ENCODE results near the gene CITED2. TPM values are rescaled to one million over a fixed set of nuclear protein-coding genes. Genes with fewer than 3 reads are reported as not detected.

The CITED2 gene
- total RNA-seq (2014; rRNA removed) (51.4 and 54.2 TPM in 2 replicates), Bru-seq, nascent RNA (percentile 94 among the genes with signal in this experiment), BruChase-seq, experiment 1, labeled RNA remaining after a 6-hour chase (percentile 83 among the genes with signal in this experiment), BruChase-seq, experiment 2, labeled RNA remaining after a 2-hour chase (percentile 97 among the genes with signal in this experiment)
- long read RNA-seq, transcript CITED2-201 (2 exons, 2,354 nt) = major isoform, 9 of 12 reads
- long read RNA-seq, partial matches to known transcripts = 0 of 12 reads
- long read RNA-seq, other reads (novel, unspliced or antisense) = 3 of 12 reads

- H3K4me2 ChIP-seq (ENCODE audit: low read length) = peak within 1 kb of the TSS; percentile 95
- H3K4me3 ChIP-seq (ENCODE audit: low read length) = peak within 1 kb of the TSS; percentile 91
- H4K20me1 ChIP-seq (ENCODE audit: low read length) = peaks cover 18% of the 10 kb centered on the region
- no peaks in the 10 kb centered on the region for H3F3A ChIP-seq (ENCODE audit: low read length, unreplicated experiment)
- POLR2A ChIA-PET (ENCODE audit: unreplicated experiment) = interaction anchor here (0.5 to 1.4 kb wide), 15 partner anchors 49 to 1952 kb away, joined by 3 to 9 read pairs (median 4); no protein-coding TSS in a partner anchor
- TF ChIP-seq EZH2phosphoT487 (IDR thresholded peaks at IDR 0.05; ENCODE audit: borderline replicate concordance, low read length) (no peak), EZH2 (IDR thresholded peaks at IDR 0.05; ENCODE audit: low read length, unreplicated experiment) (no peak), CTCF (conservative IDR thresholded peaks at IDR 0.05; ENCODE audit: low read depth, low read length) (no peak)
- DNase-seq = peak; percentile 91
- peak within 1 kb of the TSS; percentile 99 for H2AFZ ChIP-seq (ENCODE audit: low read length)
- BruUV-seq (replicated peaks) = no TSS peak
- H3K4me1 ChIP-seq (ENCODE audit: insufficient read depth, low read length) = peaks cover 41% of the 10 kb centered on the region
- no peaks in the 10 kb centered on the region for H3K9me2 ChIP-seq (replicated peaks; ENCODE audit: low read length)
- intact Hi-C loops (cut with micrococcal nuclease) = loop anchor here (1.0 to 10.0 kb wide), 13 partner anchors 190 to 1470 kb away; no protein-coding TSS in a partner anchor
- H3K9me3 ChIP-seq (ENCODE audit: low read length) = no peaks in the 10 kb centered on the region
- H3K27me3 ChIP-seq (ENCODE audit: low read length) = no peaks in the 10 kb centered on the region
- peak within 1 kb of the TSS; percentile 90 for H3K9ac ChIP-seq (ENCODE audit: low read length)
- peaks cover 7% of the 10 kb centered on the region; the same call in 1 of the 2 replicates for H3K36me3 ChIP-seq (ENCODE audit: low read depth, low read length)
- CTCF ChIA-PET = interaction anchor here (0.6 kb wide), 2 partner anchors 388 to 1430 kb away, joined by 3 read pairs; no protein-coding TSS in a partner anchor
- H3K79me2 ChIP-seq (ENCODE audit: low read length) = peaks cover 36% of the 10 kb centered on the region
- ATAC-seq = peak; percentile 60
- H3K27ac ChIP-seq (ENCODE audit: low read length) = peak within 1 kb of the TSS; percentile 83
These were observed at the start of gene CITED2 for GRCh38 chr6:139374357-139375225. TSS of gene CITED2 (minus strand) at chr6:139374648. CDS start at chr6:139373944, 704 bp downstream.

- no peaks in the 10 kb centered on the region for H3K27me3 ChIP-seq (ENCODE audit: low read length)
- TF ChIP-seq CTCF (conservative IDR thresholded peaks at IDR 0.05; ENCODE audit: low read depth, low read length) (no peak), EZH2 (IDR thresholded peaks at IDR 0.05; ENCODE audit: low read length, unreplicated experiment) (no peak), EZH2phosphoT487 (IDR thresholded peaks at IDR 0.05; ENCODE audit: borderline replicate concordance, low read length) (no peak)
- H3K4me2 ChIP-seq (ENCODE audit: low read length) = no peak overlapping the region
- no peaks in the 10 kb centered on the region for H4K20me1 ChIP-seq (ENCODE audit: low read length)
- H3K4me3 ChIP-seq (ENCODE audit: low read length) = no peak overlapping the region
- no peaks in the 10 kb centered on the region for H3K4me1 ChIP-seq (ENCODE audit: insufficient read depth, low read length)
- no peak overlapping the region for H3K9ac ChIP-seq (ENCODE audit: low read length)
- ChIA-PET POLR2A (ENCODE audit: unreplicated experiment) (no interaction called here), CTCF (no interaction called here)
- no peak for ATAC-seq
- H3K9me2 ChIP-seq (replicated peaks; ENCODE audit: low read length) = no peaks in the 10 kb centered on the region
- intact Hi-C loops (cut with micrococcal nuclease) = no loop called here
- H3K9me3 ChIP-seq (ENCODE audit: low read length) = no peaks in the 10 kb centered on the region
- no peak for DNase-seq
- no peaks in the 10 kb centered on the region for H3K36me3 ChIP-seq (ENCODE audit: low read depth, low read length)
- no peaks in the 10 kb centered on the region for H3K79me2 ChIP-seq (ENCODE audit: low read length)
- no peak overlapping the region for H3K27ac ChIP-seq (ENCODE audit: low read length)
- H3F3A ChIP-seq (ENCODE audit: low read length, unreplicated experiment) = no peaks in the 10 kb centered on the region
- H2AFZ ChIP-seq (ENCODE audit: low read length) = no peak overlapping the region
- no TSS peak for BruUV-seq (replicated peaks)
These were observed 48.7 kb upstream of the CITED2 start for GRCh38 chr6:139423037-139423703.

Measured in PC-3 (cell line).